Naive thymus-derived CD4-positive, alpha-beta T cell (primary cell): ENCODE data around the gene MYL1. TPM values are rescaled to one million over a fixed set of nuclear protein-coding genes. Genes with fewer than 3 reads are reported as not detected.

Experiments
- ATAC-seq: fragments of 150-1000 bp; cut with Tn5 transposase; 2 replicates; pipeline ENCODE4 v1.10.0; 2021; ENCODE audit warnings: mild to moderate bottlenecking, moderate library complexity
- CTCF ChIA-PET: fragments of 350-600 bp; sonication (Branson Sonifier 250); formaldehyde crosslinking; loops from one replicate; lab custom pipeline; 2021; ENCODE audit warnings: antibody characterized with exemption; lab: Charles Lee
- POLR2A ChIA-PET: fragments of 350-600 bp; sonication (Branson Sonifier 250); formaldehyde crosslinking; loops from one replicate; lab custom pipeline; 2021; ENCODE audit warnings: antibody characterized with exemption, inconsistent platforms; lab: Charles Lee
- DNase-seq, 9 donors: peaks; one replicate each; pipeline versions ENCODE4 v3.0.0 to v3.0.0-alpha.2; 2020 to 2022; ENCODE audit warnings: mixed read lengths in 1 of 9
- H3K27ac ChIP-seq: one replicate; pipeline ENCODE4 v1.7.0; 2013; ENCODE audit warnings: mild to moderate bottlenecking, low read depth, low read length, moderate library complexity
- H3K27me3 ChIP-seq, 2 donors: one replicate each; pipeline ENCODE4 v1.7.0; 2013; ENCODE audit warnings: low read length in 2 of 2, mild to moderate bottlenecking in 2 of 2, moderate library complexity in 2 of 2; ENCODE audit not compliant: control insufficient read depth in 2 of 2, insufficient read depth in 2 of 2
- H3K36me3 ChIP-seq, 3 experiments: 1 replicate in 2 of 3; 2 replicates in 1 of 3; pipeline ENCODE4 v1.7.0; 2013; ENCODE audit warnings: low read length in 3 of 3, mild to moderate bottlenecking in 3 of 3, moderate library complexity in 1 of 3; ENCODE audit not compliant: insufficient read depth in 3 of 3, control insufficient read depth in 2 of 3
- H3K4me1 ChIP-seq, 2 donors: one replicate each; pipeline ENCODE4 v1.7.0; 2013; ENCODE audit warnings: low read length in 2 of 2, mild to moderate bottlenecking in 2 of 2, moderate library complexity in 1 of 2; ENCODE audit not compliant: control insufficient read depth in 2 of 2, insufficient read depth in 2 of 2
- H3K4me3 ChIP-seq: 2 replicates; pipeline ENCODE4 v1.7.0; 2013; ENCODE audit warnings: mild to moderate bottlenecking, low read length
- H3K9me3 ChIP-seq, 3 experiments: 1 replicate in 2 of 3; 2 replicates in 1 of 3; pipeline ENCODE4 v1.7.0; 2013; ENCODE audit warnings: low read length in 3 of 3; ENCODE audit not compliant: control insufficient read depth in 2 of 3
- H3K27ac Mint-ChIP-seq, 9 donors: one replicate each; pipeline ENCODE4 v1.8.0; 2020 to 2022; ENCODE audit warnings: mixed read lengths in 9 of 9, mild to moderate bottlenecking in 8 of 9, moderate library complexity in 5 of 9, inconsistent platforms in 2 of 9
- H3K27me3 Mint-ChIP-seq, 5 donors: one replicate each; pipeline ENCODE4 v1.8.0; 2021 to 2022; ENCODE audit warnings: mixed read lengths in 5 of 5, mild to moderate bottlenecking in 1 of 5
- H3K36me3 Mint-ChIP-seq, 5 donors: one replicate each; pipeline ENCODE4 v1.8.0; 2020 to 2022; ENCODE audit warnings: mixed read lengths in 5 of 5, mild to moderate bottlenecking in 3 of 5, inconsistent platforms in 1 of 5
- H3K4me1 Mint-ChIP-seq, 7 donors: one replicate each; pipeline ENCODE4 v1.8.0; 2020 to 2022; ENCODE audit warnings: mixed read lengths in 7 of 7, mild to moderate bottlenecking in 3 of 7, inconsistent platforms in 1 of 7
- H3K4me3 Mint-ChIP-seq, 10 donors: one replicate each; pipeline ENCODE4 v1.8.0; 2020 to 2022; ENCODE audit warnings: mild to moderate bottlenecking in 10 of 10, mixed read lengths in 10 of 10, moderate library complexity in 6 of 10, inconsistent platforms in 2 of 10
- H3K9me3 Mint-ChIP-seq, 11 donors: one replicate each; pipeline ENCODE4 v1.8.0; 2020 to 2022; ENCODE audit warnings: mixed read lengths in 11 of 11, mild to moderate bottlenecking in 4 of 11, inconsistent platforms in 1 of 11, moderate library complexity in 1 of 11
- intact Hi-C, 2 donors: fragments of 100-400 bp; cut with micrococcal nuclease; formaldehyde crosslinking; loops; one replicate each; pipeline ENCODE4 v1.15.1; 2023
- polyA plus RNA-seq, 2 donors: library from polyadenylated mRNA; unstranded; fragments of 300-500 nt; fragmentation: Illumina TruSeq; gene quantifications; one replicate each; pipeline ENCODE4 v1.2.3, GENCODE V29; 2021
- total RNA-seq, 6 experiments: library from RNA in 5 of 6; stranded (reverse) in 5 of 6; gene quantifications; 1 replicate in 5 of 6; 2 replicates in 1 of 6; pipeline ENCODE4 v1.2.3 and lab custom pipeline; 2021 to 2026

Gene MYL1
- total and polyA plus RNA-seq, 7 experiments from 2014 or later: not detected

DNA sequence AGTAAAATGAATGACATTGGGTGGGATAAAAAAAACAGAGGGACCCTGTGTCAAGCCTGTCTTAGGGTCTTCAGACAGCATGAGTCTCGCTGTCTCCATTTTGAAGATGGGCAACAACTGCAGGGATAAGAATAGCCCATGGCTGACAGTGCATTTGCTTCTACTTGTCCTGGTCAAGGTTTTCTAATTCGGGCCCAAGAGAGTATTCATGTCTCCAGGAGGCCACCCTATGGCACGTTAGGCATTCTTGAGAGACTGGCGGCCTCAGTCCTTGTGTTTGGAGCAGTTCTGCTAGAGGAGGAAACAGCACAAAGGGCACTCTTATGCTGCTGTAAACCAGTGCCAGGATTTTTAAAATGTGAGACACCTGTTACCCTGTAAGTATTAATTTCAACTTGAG is 9.5 kb upstream of the MYL1 start:
- ATAC-seq (no peak), DNase-seq (no peak)
- H3K9me3 Mint-ChIP-seq: peaks cover 0 to 13% (median 2%) of the 10 kb centered on the region in 11 donors
- CTCF ChIA-PET: no interaction called here
- no peaks in the 10 kb centered on the region for H3K36me3 ChIP-seq
- H3K4me1 Mint-ChIP-seq: no peaks in the 10 kb centered on the region
- H3K4me3 ChIP-seq: no peak overlapping the region
- H3K36me3 Mint-ChIP-seq: no peaks in the 10 kb centered on the region
- intact Hi-C loops: no loop called here
- H3K27ac Mint-ChIP-seq: no peak overlapping the region
- H3K27me3 ChIP-seq: no peaks in the 10 kb centered on the region
- no peaks in the 10 kb centered on the region for H3K4me1 ChIP-seq
- H3K27ac ChIP-seq: no peak overlapping the region
- no peak overlapping the region for H3K4me3 Mint-ChIP-seq
- POLR2A ChIA-PET: no interaction called here
- no peaks in the 10 kb centered on the region for H3K9me3 ChIP-seq
- H3K27me3 Mint-ChIP-seq: peaks cover 0 to 3% (median 0%) of the 10 kb centered on the region in 5 donors

DNA sequence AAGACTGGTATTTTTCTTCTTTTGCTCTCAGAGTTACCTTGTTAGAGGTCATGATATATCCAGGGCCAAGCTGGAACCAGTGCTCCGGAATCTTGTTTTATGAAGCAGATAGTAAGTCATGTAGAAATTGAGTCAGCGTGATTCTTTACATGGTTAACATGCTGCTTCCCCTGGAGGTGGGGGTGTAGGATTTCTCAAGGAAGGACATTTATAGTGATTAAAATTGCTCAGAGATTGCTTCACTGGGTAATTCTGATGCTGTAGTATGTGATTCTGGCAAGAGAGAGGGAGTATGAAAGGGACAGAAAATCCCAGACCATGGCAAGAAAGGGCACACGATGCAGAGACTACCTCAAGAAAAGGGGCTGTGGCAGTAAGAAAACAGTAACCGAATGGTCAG is 8.0 kb upstream of the MYL1 start:
- no peak for DNase-seq
- H3K27me3 Mint-ChIP-seq: peaks cover 0 to 3% (median 0%) of the 10 kb centered on the region in 5 donors
- POLR2A ChIA-PET: no interaction called here
- Histone ChIP-seq H3K27me3 (no peaks in the 10 kb centered on the region), H3K27ac (no peak overlapping the region), H3K4me1 (no peaks in the 10 kb centered on the region), H3K36me3 (no peaks in the 10 kb centered on the region), H3K4me3 (no peak overlapping the region), H3K9me3 (no peaks in the 10 kb centered on the region)
- CTCF ChIA-PET: no interaction called here
- intact Hi-C loops: no loop called here
- ATAC-seq: no peak
- no peaks in the 10 kb centered on the region for H3K4me1 Mint-ChIP-seq
- no peaks in the 10 kb centered on the region for H3K36me3 Mint-ChIP-seq
- H3K27ac Mint-ChIP-seq: no peak overlapping the region
- H3K4me3 Mint-ChIP-seq: no peak overlapping the region
- peaks cover 0 to 6% (median 0%) of the 10 kb centered on the region in 11 donors for H3K9me3 Mint-ChIP-seq

DNA sequence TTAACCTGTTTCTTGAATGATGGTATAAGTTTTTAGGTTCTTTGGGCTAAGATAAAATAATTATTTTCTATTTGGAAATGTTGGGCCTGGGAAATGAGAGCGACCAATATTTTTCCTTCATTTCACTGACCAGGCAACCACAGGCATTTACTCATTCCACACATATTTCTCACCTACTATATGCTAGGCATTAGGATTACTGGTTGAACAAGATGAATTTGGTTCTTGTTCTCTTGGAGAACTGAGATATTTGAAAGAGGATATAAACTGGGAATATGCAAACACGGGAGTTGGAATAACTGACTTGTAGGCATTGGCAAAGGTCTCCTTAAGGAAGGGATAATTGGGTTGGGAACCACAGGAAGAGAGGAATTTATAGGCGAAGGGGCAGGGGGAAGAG is 3.9 kb upstream of the MYL1 start:
- Mint-ChIP-seq H3K4me3 (no peak overlapping the region), H3K9me3 (peaks cover 0 to 5% (median 0%) of the 10 kb centered on the region in 11 donors), H3K36me3 (no peaks in the 10 kb centered on the region), H3K4me1 (no peaks in the 10 kb centered on the region), H3K27ac (no peak overlapping the region), H3K27me3 (peaks cover 0 to 3% (median 0%) of the 10 kb centered on the region in 5 donors)
- Histone ChIP-seq H3K4me1 (no peaks in the 10 kb centered on the region), H3K27ac (no peak overlapping the region), H3K27me3 (no peaks in the 10 kb centered on the region), H3K9me3 (no peaks in the 10 kb centered on the region), H3K36me3 (no peaks in the 10 kb centered on the region), H3K4me3 (no peak overlapping the region)
- no peak for DNase-seq
- ChIA-PET CTCF (no interaction called here), POLR2A (no interaction called here)
- no peak for ATAC-seq
- intact Hi-C loops: no loop called here

DNA sequence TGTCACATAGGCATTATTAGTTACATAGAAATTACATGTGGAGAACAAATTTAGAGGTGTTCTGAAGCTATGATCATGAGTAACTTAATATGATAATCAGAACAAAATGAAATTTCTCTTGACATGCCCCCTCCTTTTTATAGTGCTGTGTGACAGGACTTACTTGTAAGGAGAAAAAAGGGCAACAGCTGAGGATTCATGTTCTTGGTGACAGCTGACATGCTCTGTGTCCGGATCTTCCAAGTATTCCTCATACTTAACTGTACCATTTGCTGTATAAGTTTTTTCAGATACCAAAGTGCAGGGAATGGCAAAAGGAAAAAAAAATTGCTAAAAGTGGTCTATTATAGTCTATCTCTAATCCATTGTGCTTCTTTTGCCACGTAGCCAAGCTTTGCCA is 3.5 kb upstream of the MYL1 start:
- ChIA-PET POLR2A (no interaction called here), CTCF (no interaction called here)
- DNase-seq (no peak), ATAC-seq (no peak)
- Mint-ChIP-seq H3K4me1 (no peaks in the 10 kb centered on the region), H3K27me3 (peaks cover 0 to 3% (median 0%) of the 10 kb centered on the region in 5 donors), H3K36me3 (no peaks in the 10 kb centered on the region), H3K9me3 (peaks cover 0 to 5% (median 0%) of the 10 kb centered on the region in 11 donors), H3K27ac (no peak overlapping the region), H3K4me3 (no peak overlapping the region)
- H3K27ac ChIP-seq: no peak overlapping the region
- H3K4me1 ChIP-seq: no peaks in the 10 kb centered on the region
- intact Hi-C loops: no loop called here
- no peaks in the 10 kb centered on the region for H3K27me3 ChIP-seq
- H3K36me3 ChIP-seq: no peaks in the 10 kb centered on the region
- H3K9me3 ChIP-seq: no peaks in the 10 kb centered on the region
- no peak overlapping the region for H3K4me3 ChIP-seq

DNA sequence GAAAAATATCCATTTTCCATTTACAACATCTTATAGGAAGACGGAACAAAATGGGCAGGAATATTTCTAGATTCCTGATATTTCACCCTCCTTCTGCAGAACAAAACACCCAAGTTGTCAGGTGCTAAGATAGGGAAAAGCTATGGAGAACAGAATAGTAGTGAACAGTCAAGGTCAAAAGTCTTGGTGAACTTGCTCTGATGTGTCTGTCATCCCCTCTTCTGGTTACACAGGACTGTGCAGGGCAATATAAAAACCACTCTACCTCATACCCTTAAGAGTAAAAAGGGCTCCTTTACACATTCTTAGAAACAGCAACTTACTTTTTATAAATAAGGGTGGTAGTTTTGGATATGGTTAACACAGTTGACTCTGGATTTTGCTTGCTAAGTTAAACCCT is 4.4 kb downstream of the MYL1 start:
- no peaks in the 10 kb centered on the region for H3K36me3 ChIP-seq
- H3K27ac ChIP-seq: no peak overlapping the region
- no peaks in the 10 kb centered on the region for H3K9me3 Mint-ChIP-seq
- H3K27me3 Mint-ChIP-seq: peaks cover 0 to 12% (median 0%) of the 10 kb centered on the region in 5 donors
- ATAC-seq: no peak
- H3K4me3 Mint-ChIP-seq: no peak overlapping the region
- no peaks in the 10 kb centered on the region for H3K27me3 ChIP-seq
- H3K27ac Mint-ChIP-seq: no peak overlapping the region
- H3K9me3 ChIP-seq: no peaks in the 10 kb centered on the region
- H3K4me1 ChIP-seq: no peaks in the 10 kb centered on the region
- ChIA-PET CTCF (no interaction called here), POLR2A (no interaction called here)
- H3K4me1 Mint-ChIP-seq: no peaks in the 10 kb centered on the region
- DNase-seq: no peak
- H3K4me3 ChIP-seq: no peak overlapping the region
- intact Hi-C loops: no loop called here
- no peaks in the 10 kb centered on the region for H3K36me3 Mint-ChIP-seq

DNA sequence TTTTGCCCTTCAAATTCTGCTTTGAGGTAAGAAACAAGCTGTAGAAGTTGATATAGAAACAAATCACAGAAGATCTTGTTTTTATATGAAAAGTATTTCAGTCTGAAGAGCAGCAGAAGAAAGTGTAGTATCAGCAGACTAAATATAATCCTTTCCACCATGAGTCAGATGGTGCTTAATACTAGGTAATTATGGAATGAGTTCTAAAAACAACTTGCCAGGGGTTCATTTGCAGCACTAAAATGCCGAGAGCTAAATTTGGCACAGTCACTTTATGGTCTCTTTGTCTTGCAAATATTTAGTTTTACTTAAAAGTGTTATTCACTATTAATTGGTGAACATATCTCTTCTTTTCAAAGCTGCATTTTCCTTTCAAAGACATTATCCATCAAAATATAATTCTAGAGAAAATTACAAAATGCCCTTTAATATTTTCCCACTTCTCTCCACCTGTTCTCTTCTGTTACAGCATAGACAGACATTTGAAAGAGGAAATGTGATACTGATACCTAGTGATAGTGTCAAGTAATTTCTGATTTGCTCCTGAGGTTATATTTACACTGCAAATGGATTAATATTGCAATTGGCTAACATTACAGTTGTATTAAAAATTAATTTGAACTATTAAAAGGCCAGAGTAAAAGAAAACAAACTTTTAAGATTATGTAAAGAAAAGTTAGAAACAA is 5.3 kb downstream of the MYL1 start:
- Mint-ChIP-seq H3K36me3 (no peaks in the 10 kb centered on the region), H3K27ac (no peak overlapping the region), H3K4me3 (no peak overlapping the region), H3K27me3 (peaks cover 0 to 12% (median 0%) of the 10 kb centered on the region in 5 donors), H3K4me1 (no peaks in the 10 kb centered on the region), H3K9me3 (no peaks in the 10 kb centered on the region)
- H3K27ac ChIP-seq: no peak overlapping the region
- no peaks in the 10 kb centered on the region for H3K4me1 ChIP-seq
- ChIA-PET CTCF (no interaction called here), POLR2A (no interaction called here)
- DNase-seq (no peak), ATAC-seq (no peak)
- no peaks in the 10 kb centered on the region for H3K9me3 ChIP-seq
- H3K36me3 ChIP-seq: no peaks in the 10 kb centered on the region
- H3K27me3 ChIP-seq: no peaks in the 10 kb centered on the region
- no peak overlapping the region for H3K4me3 ChIP-seq
- intact Hi-C loops: no loop called here

DNA sequence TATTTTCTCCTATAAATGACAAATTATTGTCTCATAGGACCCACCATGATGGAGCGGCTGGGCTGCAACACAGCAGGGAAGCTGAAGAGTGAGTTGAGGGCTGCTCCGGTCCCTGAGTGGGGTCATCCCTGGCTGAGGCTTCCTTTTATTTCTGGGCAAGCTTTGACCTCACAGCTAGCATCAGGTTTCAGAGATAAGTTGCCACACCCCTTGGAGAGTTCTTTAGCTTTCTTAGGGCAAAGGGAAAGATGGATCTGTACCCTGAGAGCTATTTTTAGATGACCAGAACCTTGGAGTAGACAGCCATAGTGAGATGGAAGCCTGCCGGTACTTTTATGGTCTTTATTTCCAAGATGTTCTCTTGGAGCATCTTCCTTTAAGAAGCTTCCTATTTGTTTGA is 11.5 kb downstream of the MYL1 start:
- DNase-seq (no peak), ATAC-seq (no peak)
- intact Hi-C loops: no loop called here
- Histone ChIP-seq H3K27me3 (no peaks in the 10 kb centered on the region), H3K4me1 (no peaks in the 10 kb centered on the region), H3K36me3 (no peaks in the 10 kb centered on the region), H3K27ac (no peak overlapping the region), H3K9me3 (no peaks in the 10 kb centered on the region), H3K4me3 (no peak overlapping the region)
- POLR2A ChIA-PET: no interaction called here
- CTCF ChIA-PET: no interaction called here
- H3K36me3 Mint-ChIP-seq: no peaks in the 10 kb centered on the region
- H3K9me3 Mint-ChIP-seq: peaks cover 0 to 2% (median 0%) of the 10 kb centered on the region in 11 donors
- H3K27me3 Mint-ChIP-seq: peaks cover 0 to 5% (median 0%) of the 10 kb centered on the region in 5 donors
- no peak overlapping the region for H3K4me3 Mint-ChIP-seq
- no peaks in the 10 kb centered on the region for H3K4me1 Mint-ChIP-seq
- no peak overlapping the region for H3K27ac Mint-ChIP-seq
